Gastroesophageal sphincter (tissue), 4 donors: ENCODE results near the gene MYBBP1A. TPM values are rescaled to one million over a fixed set of nuclear protein-coding genes. Genes with fewer than 3 reads are reported as not detected.
"Not testable (repeated sequence)": the region's sequence is repeated elsewhere in the genome, so short reads cannot be mapped to it uniquely, and the experiment has no call there.

Experiments
- ATAC-seq: fragments of 150-250 bp; one replicate; pipeline ENCODE4 v1.9.1; 2016; ENCODE audit warnings: mild to moderate bottlenecking, moderate library complexity
- H3K27ac ChIP-seq, 4 donors: fragments of 200-600 bp; sonication (generic) in 3 of 4; 1 replicate in 3 of 4; 2 replicates in 1 of 4; pipeline ENCODE4 v1.5.1; 2016 to 2019
- H3K27me3 ChIP-seq: fragments of 200-600 bp; sonication (generic); one replicate; pipeline ENCODE4 v1.5.1; 2019
- H3K36me3 ChIP-seq, 2 donors: fragments of 200-600 bp; sonication (generic); one replicate each; pipeline ENCODE4 v1.5.1; 2019; ENCODE audit warnings: control low read depth in 1 of 2
- H3K4me1 ChIP-seq, 3 donors: fragments of 200-600 bp; sonication (generic); 1 replicate in 2 of 3; 2 replicates in 1 of 3; pipeline ENCODE4 v1.5.1; 2016 to 2019; ENCODE audit warnings: control low read depth in 2 of 3
- H3K4me3 ChIP-seq, 2 donors: fragments of 200-600 bp; sonication (generic); one replicate each; pipeline ENCODE4 v1.5.1; 2019; ENCODE audit warnings: mild to moderate bottlenecking in 1 of 2, moderate library complexity in 1 of 2
- H3K9me3 ChIP-seq, 3 donors: fragments of 200-600 bp; sonication (generic); one replicate each; pipeline ENCODE4 v1.5.1; 2017 to 2019; ENCODE audit warnings: control low read depth in 2 of 3
- EP300 ChIP-seq: sonication (generic); formaldehyde crosslinking; IDR thresholded peaks from one replicate; pipeline ENCODE4 v1.6.1; 2017; ENCODE audit warnings: antibody characterized with exemption, mild to moderate bottlenecking
- POLR2A ChIP-seq, 2 donors: fragments of 450-650 bp; IDR thresholded peaks; one replicate each; pipeline ENCODE4 v1.6.1; 2017; ENCODE audit warnings: antibody characterized with exemption in 2 of 2, mild to moderate bottlenecking in 2 of 2, moderate library complexity in 1 of 2
- POLR2AphosphoS5 ChIP-seq: sonication (generic); formaldehyde crosslinking; IDR thresholded peaks from one replicate; pipeline ENCODE4 v1.6.1; 2017; ENCODE audit warnings: antibody characterized with exemption
- WGBS, 2 donors: methylation state at CpG; one replicate each; pipeline ENCODE4 v1.1.5; 2018; ENCODE audit warnings: low coverage in 1 of 2; 5-methylcytosine and 5-hydroxymethylcytosine counted together
- total RNA-seq, 4 donors: library from RNA; depleted of rRNA; stranded (reverse); fragments of >200 nt; gene quantifications; one replicate each; pipeline ENCODE4 v1.1.0, GENCODE V29; 2016
- TF ChIP-seq, protein P1 (sequence below), 4 experiments: fragments of 200-600 bp in 2 of 4; fragments of 450-650 bp in 2 of 4; sonication (generic) in 1 of 4; IDR thresholded peaks; one replicate each; pipeline ENCODE4 v1.5.1; 2017 to 2019; ENCODE audit warnings: antibody characterized with exemption in 4 of 4, mild to moderate bottlenecking in 2 of 4, moderate library complexity in 2 of 4

Gene MYBBP1A
- total RNA-seq, 4 donors from 2014 or later: 19.1 to 46.4 (median 40.9) TPM

DNA sequence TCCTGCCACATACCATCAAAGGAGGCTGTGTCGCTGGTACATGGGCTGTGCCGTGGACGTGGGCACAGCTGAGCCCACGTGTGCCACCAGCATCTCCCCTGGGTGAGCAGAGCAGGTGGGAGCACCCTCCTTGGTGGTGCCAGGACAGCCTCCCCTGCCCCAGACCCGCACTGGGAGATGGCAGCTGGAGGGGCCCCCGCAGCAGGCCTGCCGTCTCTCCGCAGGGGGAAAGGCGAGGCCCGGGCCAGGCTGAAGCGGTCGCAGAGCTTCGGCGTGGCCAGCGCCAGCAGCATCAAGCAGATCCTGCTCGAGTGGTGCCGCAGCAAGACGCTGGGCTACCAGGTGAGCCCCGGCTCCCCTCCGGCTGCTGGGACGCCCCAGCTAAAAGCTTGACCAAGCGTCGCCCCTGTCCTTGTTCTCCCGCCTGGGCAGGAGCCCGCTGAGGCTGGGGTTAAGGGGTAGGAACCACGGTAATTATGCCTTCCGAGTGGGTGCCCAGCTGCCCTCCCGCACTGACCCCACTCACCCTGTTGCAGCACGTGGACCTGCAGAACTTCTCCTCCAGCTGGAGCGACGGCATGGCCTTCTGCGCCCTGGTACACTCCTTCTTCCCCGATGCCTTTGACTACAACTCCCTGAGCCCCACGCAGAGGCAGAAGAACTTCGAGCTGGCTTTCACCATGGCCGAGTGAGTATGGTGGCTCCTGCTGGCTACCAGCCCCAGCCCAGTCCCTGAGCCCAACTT, 41.6 kb upstream of the MYBBP1A start:
- peaks cover 0 to 45% (median 15%) of the 10 kb centered on the region in 3 donors for H3K4me1 ChIP-seq
- no peak for ATAC-seq
- peaks cover 0 to 6% of the 10 kb centered on the region in 2 donors for H3K36me3 ChIP-seq
- WGBS, 2 donors: 93% methylated on average over 3 of the region's 36 CpGs; no CpG with 5 or more reads in 1 of the 2 donors
- peaks cover 15% of the 10 kb centered on the region for H3K27me3 ChIP-seq
- H3K9me3 ChIP-seq: no peaks in the 10 kb centered on the region
- peak overlapping the region in 2 of 4 donors; percentile 80 to 87 for H3K27ac ChIP-seq
- TF ChIP-seq POLR2A (IDR thresholded peaks at IDR 0.05) (no peak), EP300 (no peak)
- H3K4me3 ChIP-seq: no peak overlapping the region

DNA sequence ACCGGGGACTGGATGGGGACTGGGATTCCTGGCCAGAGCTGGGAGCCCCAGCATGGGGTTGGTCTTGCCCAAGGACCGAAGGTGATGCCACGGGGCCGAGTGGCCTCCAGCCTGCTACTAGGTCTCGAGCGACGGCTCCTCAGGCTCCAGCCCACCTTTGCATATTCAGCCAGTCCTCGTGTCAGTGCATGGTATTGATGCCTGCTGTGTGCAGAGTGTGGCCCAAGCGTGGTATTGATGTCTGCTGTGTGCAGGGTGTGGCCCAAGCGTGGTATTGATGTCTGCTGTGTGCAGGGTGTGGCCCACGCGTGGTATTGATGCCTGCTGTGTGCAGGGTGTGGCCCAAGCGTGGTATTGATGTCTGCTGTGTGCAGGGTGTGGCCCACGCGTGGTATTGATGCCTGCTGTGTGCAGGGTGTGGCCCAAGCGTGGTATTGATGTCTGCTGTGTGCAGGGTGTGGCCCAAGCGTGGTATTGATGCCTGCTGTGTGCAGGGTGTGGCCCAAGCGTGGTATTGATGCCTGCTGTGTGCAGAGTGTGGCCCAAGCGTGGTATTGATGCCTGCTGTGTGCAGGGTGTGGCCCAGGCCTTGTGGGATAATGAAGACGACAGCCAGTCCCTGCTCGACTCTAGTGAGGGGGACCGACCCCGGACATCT, 40.6 kb upstream of the MYBBP1A start:
- H3K4me3 ChIP-seq, ATAC-seq, H3K36me3 ChIP-seq, H3K9me3 ChIP-seq: not testable (repeated sequence)
- H3K27me3 ChIP-seq: peaks cover 15% of the 10 kb centered on the region
- H3K4me1 ChIP-seq: peaks cover 0 to 51% (median 15%) of the 10 kb centered on the region in 3 donors
- peak overlapping the region in 1 of 4 donors; percentile 87 for H3K27ac ChIP-seq
- WGBS, 2 donors: no CpG with 5 or more reads among the region's 23 CpGs

DNA sequence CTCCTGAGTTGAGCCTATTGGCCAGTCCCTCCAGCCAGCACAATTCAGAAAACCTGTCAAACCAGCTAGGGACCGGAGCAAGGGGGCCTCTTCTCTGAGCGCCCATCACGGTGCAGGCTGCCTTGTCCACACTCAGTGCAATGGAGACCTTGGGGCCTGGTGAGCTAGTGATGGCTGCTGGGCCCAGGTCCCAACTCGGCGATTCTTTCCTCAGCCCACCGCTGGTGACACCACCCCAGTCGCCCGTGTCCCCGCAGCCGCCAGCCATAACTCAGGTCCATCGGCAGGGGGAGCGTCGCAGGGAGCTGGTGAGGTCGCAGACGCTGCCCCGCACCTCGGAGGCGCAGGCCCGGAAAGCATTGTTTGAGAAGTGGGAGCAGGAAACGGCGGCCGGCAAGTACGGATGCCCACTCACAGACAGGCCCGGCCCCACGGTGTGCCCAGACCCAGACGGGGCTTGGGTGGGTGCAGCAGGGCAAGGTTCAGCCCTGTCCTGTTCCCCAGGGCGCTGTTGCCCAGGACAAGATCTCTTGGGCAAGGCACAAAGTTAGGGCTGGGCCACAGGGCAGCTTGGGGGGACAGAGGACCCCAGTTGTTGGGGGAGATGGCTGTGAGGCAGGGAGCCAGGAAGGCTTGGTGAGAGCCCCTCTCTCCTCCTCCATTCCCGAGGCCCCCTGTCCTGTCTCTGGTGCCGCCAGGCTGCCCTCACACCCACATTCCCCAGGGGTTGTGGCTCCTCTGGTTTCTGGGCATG, 39.9 kb upstream of the MYBBP1A start:
- Histone ChIP-seq H3K36me3 (peaks cover 0 to 6% of the 10 kb centered on the region in 2 donors), H3K4me3 (no peak overlapping the region), H3K27me3 (peaks cover 10% of the 10 kb centered on the region), H3K27ac (peak overlapping the region in 1 of 4 donors; percentile 42), H3K9me3 (no peaks in the 10 kb centered on the region), H3K4me1 (peaks cover 0 to 45% (median 14%) of the 10 kb centered on the region in 3 donors)
- no peak for ATAC-seq
- WGBS, 2 donors: 46% methylated on average over 5 of the region's 29 CpGs; no CpG with 5 or more reads in 1 of the 2 donors
- TF ChIP-seq, protein P1, sequence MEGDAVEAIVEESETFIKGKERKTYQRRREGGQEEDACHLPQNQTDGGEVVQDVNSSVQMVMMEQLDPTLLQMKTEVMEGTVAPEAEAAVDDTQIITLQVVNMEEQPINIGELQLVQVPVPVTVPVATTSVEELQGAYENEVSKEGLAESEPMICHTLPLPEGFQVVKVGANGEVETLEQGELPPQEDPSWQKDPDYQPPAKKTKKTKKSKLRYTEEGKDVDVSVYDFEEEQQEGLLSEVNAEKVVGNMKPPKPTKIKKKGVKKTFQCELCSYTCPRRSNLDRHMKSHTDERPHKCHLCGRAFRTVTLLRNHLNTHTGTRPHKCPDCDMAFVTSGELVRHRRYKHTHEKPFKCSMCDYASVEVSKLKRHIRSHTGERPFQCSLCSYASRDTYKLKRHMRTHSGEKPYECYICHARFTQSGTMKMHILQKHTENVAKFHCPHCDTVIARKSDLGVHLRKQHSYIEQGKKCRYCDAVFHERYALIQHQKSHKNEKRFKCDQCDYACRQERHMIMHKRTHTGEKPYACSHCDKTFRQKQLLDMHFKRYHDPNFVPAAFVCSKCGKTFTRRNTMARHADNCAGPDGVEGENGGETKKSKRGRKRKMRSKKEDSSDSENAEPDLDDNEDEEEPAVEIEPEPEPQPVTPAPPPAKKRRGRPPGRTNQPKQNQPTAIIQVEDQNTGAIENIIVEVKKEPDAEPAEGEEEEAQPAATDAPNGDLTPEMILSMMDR (IDR thresholded peaks at IDR 0.05): peak in 2 of 4 experiments; percentile 12 to 42
- no peak for TF ChIP-seq POLR2A (IDR thresholded peaks at IDR 0.05)

DNA sequence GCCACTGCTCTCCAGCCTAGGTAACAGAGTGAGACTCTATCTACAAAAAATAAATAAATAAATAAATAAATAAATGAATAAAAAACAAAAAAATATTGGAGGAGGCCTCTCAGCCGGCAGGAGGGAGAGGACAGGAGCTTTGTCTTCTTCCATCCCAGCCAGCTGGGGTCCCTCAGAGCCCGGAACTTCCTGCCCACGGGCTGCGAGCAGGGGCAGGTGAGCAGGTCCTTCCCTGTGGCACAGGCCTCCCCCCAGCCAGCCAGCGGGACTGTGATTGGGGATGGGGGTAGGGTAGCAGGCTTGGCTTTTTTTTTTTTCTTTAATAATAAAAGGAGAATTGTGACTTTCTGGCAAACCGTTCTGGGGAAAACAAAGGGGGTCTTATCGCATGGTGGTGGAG, 39.2 kb upstream of the MYBBP1A start:
- peak overlapping the region in 1 of 4 donors; percentile 42 for H3K27ac ChIP-seq
- H3K9me3 ChIP-seq: no peaks in the 10 kb centered on the region
- peaks cover 5% of the 10 kb centered on the region for H3K27me3 ChIP-seq
- peaks cover 0 to 38% (median 9%) of the 10 kb centered on the region in 3 donors for H3K4me1 ChIP-seq
- no peak for ATAC-seq
- peaks cover 0 to 6% of the 10 kb centered on the region in 2 donors for H3K36me3 ChIP-seq
- WGBS, 2 donors: 67% methylated on average over 1 of the region's 7 CpGs; no CpG with 5 or more reads in 1 of the 2 donors
- no peak for TF ChIP-seq POLR2A (IDR thresholded peaks at IDR 0.05)
- TF ChIP-seq EP300: no peak
- TF ChIP-seq POLR2AphosphoS5: no peak
- TF ChIP-seq, protein P1 (IDR thresholded peaks at IDR 0.05): no peak
- no peak overlapping the region for H3K4me3 ChIP-seq

DNA sequence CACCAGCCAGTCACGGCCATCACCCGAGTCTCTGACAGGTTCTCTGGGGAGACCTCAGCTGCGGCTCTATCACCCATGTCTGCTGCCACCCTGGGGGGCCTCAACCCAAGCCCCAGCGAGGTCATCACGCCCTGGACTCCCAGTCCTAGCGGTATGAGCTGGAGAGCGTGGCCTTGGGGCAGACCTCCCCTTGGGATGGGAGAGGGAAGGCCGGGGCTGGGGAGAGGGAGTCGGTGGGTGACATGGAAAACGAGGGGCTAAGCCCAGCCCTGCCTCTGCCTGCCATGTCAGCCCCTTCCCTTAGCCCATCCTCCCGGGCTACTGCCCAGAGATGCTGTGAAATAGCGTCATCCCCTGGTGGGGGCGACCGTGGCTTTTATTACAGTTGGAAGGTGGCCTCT, 37.8 kb upstream of the MYBBP1A start:
- no peak overlapping the region for H3K4me3 ChIP-seq
- H3K36me3 ChIP-seq: peaks cover 0 to 6% of the 10 kb centered on the region in 2 donors
- 70% methylated on average over 2 of the region's 14 CpGs; no CpG with 5 or more reads in 1 of the 2 donors for WGBS, 2 donors
- H3K4me1 ChIP-seq: peaks cover 0 to 24% (median 0%) of the 10 kb centered on the region in 3 donors
- ATAC-seq: no peak
- no peaks in the 10 kb centered on the region for H3K9me3 ChIP-seq
- no peaks in the 10 kb centered on the region for H3K27me3 ChIP-seq
- peak overlapping the region in 1 of 4 donors; percentile 56 for H3K27ac ChIP-seq
- no peak for TF ChIP-seq POLR2AphosphoS5
- no peak for TF ChIP-seq EP300
- TF ChIP-seq, protein P1 (IDR thresholded peaks at IDR 0.05): no peak
- no peak for TF ChIP-seq POLR2A (IDR thresholded peaks at IDR 0.05)
